NCI-H82 treated with DMSO at 0.1 percent for 48 hours (cell line): ENCODE results near the gene KCNK13.
"Not testable (repeated sequence)": the region's sequence is repeated elsewhere in the genome, so short reads cannot be mapped to it uniquely, and the experiment has no call there.

Source experiments
- DNase-seq: peaks from one replicate; lab custom pipeline; 2025; ENCODE audit not compliant: unreplicated experiment; lab: John Stamatoyannopoulos, UW

Gene KCNK13

DNA sequence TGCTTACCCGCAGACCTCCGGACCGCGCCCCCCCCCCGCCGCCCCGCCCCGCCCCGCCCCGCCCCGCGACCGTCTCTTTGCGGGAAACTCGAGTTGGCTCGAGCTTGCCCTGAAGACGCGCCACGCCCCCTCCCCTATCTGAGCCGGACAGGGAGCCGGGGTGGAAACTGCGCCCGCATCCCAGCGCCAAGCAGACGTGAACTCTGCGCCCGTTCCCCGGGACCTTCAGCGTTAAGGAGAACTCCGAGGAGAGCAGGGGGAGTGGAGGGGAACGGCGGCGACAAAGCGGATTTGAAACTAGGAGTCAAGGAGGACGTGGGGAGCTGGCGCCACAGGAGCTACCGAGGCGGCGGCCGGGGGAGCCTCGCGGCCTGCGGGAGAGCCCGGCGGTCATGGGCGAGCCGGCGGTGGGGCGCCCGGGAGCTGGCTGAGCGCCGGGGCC is at the start of gene KCNK13:
Gene KCNK13, plus strand, starts transcription at position 310 of the 442 bp plus-strand sequence. CDS start 212 bp downstream, outside the sequence.
- no peak for DNase-seq

DNA sequence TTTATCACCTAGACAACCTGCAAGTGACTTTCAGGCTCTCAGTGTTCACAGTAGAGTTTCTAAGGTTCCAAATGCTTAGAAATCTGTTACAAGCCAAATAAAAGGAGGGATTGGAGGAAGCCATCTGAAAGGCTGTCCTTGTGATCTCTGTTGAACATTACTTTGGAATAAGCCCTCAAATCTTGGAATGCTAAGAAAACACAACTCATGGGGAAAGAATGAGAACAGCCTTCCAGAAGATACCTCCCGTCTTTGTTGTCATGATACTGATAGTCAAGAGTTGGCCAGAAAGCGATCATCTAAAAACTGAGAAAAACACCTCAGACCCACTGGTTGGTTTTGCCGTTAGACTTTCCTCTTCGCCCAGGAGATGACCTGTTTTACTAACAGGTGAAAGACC is 44.4 kb upstream of the KCNK13 start:
- no peak for DNase-seq

DNA sequence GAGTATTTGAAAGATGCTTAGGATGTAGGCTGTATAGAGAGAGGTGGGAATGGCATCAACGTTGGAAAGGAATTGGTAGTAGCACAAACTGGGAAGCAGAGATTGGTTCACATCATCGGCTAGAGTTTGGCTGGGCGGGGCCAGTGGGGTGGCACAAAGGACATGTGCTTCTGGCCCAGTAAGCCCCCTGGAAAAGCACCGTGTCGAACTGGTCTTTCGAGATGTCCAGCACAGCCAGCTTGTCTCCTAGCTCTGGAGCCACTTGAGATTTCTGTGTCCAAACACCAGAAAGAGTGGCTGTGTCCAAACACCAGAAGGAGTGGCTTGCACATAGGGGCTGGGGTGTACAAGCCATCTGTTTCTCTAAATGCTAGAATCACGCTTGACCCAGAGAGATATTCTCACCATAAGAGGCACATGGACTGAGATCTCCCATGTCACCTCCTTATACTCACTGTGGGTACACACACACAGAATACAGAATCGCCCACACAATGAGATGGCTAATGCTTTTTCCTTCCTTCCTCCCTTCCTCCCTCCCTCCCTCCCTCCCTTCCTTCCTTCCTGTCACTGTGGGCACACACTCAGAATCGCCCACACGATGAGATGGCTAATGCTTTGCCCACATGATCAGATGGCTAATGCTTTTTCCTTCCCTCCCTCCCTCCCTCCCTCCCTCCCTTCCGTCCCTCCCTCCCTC is 41.8 kb upstream of the KCNK13 start:
- no peak for DNase-seq

DNA sequence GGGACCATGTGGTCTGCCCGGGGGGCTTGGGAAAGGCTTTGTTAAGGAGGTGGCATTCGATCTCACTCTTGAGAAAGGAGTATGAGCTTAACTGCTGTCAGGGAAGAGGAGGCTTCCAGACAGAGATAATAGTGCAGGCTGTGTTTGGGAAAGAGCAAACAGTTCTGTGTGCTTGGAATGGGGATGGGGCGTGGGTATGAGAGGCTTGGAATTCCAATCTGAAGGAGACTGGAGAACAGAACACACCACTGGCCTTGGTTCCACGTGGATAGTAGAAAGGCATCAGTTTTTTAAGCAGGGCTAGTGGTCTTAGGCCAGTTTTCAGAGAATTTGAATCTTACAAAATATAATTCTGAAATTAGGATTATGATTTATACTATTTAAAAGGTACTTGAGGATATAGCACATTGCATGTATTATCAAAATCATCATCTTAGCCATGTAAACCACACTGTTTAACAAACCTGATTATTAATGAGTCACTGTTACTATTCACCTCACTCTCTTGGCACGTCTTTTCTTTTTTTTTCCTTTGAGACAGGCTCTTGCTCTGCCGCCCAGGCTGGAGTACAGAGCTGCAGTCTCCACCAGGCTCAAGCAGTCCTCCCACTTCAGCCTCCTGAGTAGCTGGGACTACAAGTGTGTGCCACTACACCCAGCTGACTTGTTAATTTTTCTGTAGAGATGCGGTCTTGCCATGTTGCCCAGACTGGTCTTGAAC is 38.5 kb upstream of the KCNK13 start:
- no peak for DNase-seq

DNA sequence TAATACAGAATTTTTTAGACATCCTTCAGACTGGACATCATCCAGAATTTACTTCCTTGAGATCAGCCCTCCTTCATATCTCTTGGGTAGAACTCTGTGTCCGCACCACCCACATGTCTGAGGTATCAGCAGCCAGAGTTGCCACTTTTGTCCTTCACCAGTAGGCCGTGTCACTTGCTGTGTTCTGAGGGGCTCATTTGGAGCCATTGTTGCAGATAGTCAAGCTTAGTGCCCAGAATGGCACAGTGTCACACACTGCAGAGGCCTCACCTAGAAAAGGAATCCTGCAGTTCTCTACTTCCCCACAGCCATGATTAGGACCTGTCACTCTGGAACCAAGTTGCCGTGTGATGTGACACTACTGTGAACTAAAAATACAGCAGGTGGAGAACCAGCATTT is 36.9 kb upstream of the KCNK13 start:
- no peak for DNase-seq

DNA sequence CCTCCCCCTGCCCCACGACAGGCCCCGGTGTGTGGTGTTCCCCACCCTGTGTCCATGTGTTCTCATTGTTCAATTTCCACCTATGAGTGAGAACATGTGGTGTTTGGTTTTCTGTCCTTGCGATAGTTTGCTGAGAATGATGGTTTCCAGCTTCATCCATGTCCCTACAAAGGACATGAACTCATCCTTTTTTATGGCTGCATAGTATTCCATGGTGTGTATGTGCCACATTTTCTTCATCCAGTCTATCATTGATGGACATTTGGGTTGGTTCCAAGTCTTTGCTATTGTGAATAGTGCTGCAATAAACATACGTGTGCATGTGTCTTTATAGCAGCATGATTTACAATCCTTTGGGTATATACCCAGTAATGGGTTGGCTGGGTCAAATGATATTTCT is 35.2 kb upstream of the KCNK13 start:
- not testable (repeated sequence) for DNase-seq

DNA sequence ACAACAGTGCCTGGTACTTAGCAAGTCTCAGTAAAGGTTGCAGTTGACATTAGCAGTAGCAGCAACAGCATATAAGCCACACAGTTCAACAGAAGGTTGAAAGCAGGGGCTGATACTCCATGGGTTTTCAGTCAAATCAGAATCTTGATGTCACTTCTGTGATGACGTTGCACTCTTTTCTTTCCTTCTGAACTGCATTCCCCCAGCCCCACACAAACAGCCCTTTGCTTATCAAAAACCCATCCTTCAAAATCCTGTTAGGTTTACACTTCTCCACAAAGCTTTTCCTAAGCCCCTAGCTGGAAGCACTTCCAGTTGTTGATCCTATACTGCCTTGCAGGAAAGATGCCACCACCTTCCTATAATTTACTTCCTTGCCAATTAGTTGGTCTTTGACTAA is 34.0 kb upstream of the KCNK13 start:
- DNase-seq, result peak; percentile 14

DNA sequence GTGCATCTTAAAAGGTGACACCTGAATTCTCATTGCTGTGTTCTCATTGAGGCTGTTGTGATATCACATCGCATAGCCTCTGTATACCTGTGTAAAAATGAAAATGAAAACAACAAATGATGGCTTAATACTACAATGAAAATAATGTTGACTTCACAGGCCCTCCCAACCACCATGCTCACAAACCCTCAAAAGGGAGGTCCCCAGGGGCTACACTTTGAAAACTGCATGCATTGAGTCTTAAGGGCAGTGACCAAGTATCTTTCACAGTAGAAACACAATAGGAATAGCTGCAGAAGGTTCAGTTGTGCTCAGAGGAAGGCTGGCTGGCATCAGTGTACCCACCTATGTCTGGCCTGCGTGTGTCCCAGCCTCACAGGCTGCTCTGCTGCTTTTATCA is 27.6 kb upstream of the KCNK13 start:
- no peak for DNase-seq

DNA sequence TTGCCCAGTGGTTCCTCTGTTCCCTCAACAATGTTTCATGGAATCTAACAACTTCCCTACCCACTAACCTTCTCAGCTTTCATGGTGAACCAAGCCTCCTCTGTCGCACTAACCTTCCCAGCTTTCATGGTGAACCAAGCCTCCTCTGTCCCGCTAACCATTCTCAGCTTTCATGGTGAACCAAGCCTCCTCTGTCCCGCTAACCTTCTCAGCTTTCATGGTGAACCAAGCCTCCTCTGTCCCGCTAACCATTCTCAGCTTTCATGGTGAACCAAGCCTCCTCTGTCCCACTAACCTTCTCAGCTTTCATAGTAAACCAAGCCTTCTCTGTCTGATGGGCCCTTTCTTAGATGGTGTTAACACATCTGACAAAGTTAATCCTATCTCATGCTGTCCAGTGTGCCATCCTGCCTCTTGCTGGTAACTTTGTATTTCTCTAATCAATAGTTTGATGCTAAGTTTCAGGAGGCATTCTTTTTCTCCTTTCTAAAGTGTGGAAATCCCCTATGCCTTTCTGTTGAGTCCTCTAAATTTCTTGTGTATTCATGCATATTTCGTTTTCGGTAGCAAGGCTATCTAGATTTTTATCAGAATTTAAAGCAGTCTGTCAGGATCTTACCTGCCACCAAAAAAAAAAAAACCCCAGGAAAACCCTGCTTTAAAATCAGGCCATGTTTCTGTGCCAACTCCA is 26.8 kb upstream of the KCNK13 start:
- no peak for DNase-seq

DNA sequence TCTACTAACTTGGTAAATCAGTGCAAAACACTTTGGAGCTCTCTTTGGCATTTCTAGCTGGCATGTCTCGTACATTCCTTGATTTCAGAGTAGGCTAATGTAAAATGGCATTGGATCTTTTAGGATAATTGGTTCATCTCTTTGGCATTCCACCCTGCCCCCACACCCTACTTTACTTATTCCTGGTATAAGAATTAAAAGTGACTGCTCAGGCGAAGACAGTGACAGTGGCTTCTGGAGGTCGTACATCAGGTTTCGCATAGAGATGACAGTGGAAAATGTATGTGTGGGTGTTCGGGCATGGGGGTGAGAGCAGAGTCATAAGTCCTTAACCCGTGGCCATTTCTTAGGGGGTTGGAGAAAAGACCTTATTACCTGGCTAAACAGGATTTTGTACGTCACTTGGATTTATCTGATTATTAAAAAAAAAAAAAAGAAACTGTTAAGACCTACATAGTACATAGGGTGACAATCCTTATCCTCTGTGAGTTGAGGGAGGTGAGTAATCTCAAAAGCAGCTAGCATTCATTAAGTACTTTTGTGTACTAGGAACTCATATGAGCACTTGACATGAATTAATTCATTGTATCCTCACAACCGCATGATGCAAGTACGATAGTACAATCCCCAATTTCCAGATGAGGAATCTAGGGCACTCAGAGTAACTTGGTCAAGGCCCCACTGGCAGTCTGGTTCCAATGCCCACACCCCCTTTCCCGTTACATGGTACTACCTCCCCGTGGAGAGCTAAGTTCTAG is 22.4 kb upstream of the KCNK13 start:
- peak; percentile 36 for DNase-seq

DNA sequence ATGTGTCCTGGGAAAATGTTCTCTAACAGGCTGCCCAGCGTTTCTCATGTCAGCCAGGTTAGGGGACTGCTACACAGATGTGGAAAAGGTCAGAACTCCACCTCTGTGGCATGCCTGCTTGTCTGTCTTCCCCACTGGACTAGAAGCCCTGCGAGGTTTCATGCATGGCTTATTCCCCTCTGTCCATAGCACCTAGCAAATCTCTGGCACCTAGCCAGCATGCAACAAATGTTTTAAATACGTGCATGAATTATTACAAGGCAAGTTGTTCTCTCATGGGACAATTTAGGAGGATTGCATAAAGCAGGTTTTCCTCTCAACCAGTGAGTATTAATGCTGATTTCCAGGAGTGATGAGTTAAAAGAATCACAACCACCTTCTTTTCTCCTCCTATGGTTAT is 21.4 kb upstream of the KCNK13 start:
- DNase-seq, result no peak

DNA sequence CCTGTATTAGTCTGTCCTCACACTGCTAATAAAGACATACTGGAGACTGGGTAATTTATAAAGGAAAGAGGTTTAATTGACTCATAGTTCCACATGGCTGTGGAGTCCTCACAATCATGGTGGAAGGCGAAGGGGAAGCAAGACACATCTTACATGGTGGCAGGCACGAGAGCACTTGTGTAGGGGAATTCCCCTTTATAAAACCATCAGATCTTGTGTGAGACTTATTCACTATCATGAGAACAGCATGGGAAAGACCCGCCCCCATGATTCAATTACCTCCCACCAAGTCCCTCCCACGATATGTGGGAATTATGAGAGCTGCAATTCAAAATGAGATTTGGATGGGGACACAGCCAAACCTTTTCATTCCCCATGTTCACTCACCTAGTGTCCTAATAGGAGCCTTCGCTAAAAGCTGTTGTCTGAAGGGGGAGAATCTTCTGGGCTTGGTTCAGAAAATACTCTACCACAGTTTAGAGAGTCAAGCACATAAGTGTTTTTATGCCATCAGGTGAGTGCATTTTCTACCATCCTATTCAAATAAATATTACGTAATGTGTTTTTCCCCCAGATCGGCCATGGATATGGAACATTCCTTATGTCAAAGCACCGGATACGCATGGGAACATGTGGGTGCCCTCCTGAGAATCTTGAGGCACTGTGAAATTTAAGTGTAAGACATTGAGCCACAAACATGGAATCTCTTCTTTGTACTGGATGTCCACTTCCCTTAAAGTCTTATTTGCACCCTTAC is 19.1 kb upstream of the KCNK13 start:
- DNase-seq, result no peak

DNA sequence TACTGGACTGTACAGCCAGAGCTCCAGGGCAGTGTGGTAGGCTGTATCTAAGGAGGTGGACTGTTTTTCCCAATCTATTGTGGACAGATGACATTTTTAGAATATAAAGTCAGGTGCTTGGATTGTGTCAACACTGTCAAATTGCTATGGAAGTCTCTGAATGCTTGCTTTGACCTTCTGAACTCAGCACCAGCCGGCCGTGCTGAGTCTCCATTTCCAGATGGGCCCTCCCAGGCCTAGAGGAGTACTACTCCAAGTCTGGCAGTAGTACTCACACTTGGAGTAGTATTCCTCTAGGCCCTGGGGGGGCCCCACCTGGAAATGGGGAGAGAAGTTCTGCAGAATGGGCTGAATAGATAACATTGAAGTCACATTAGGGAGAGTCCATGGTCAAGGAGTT is 16.2 kb upstream of the KCNK13 start:
- DNase-seq, result no peak

DNA sequence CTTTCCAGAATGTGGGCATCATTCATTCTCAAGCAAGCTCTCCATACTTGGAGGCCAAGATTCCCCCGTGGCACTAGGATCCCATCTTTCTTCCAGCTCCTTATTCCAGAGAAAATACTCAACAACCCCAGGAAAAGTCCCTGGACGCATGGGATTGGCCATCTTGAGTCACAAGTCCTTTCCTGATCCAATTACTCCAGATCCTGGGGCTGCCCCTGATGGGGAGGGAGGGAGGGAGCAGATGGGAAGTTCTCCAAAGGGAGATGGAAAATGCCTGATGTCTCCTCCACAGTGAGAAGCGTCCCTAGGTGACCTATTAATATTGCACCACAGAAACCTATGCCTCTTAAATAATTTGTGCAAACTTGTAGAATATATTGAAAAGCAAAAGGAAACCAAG is 12.4 kb upstream of the KCNK13 start:
- peak; percentile 86 for DNase-seq

DNA sequence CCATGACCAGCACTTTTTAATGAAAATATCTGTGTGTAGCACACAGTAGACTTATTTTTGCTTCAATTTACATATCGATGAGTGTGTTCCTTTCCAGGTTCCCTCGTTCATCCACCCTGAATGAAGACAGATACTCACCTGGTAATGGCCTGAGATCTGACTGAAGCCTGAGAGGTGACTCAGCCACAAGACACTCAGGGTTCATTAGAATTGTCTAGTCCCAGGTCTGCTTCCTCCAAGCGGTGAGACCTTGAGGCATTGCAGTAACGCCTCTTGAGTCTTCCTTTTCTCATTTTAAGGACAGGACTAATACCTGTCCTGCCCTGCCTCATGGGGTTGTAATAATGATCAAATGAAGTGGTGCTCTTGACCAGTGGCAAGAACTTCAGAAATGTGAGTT is 11.5 kb upstream of the KCNK13 start:
- DNase-seq, result no peak

DNA sequence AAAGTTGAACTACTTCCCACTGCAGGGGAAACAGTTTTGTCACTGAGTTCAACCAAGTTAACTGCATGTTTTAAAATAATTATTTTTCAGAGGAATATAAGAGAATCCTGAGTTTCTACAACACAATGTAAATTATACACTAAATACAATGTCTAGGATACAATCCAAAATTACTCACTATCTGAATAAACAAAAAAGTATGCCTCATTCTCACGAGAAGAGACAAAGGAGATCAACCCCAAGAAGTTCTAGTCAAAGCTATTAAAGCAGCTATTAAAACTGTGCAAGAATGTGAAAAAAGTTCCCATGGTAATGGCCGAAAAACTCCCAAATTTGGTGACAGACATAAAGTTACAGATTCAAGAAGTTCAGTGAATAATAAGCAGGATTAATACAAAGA is 8.8 kb upstream of the KCNK13 start:
- no peak for DNase-seq

DNA sequence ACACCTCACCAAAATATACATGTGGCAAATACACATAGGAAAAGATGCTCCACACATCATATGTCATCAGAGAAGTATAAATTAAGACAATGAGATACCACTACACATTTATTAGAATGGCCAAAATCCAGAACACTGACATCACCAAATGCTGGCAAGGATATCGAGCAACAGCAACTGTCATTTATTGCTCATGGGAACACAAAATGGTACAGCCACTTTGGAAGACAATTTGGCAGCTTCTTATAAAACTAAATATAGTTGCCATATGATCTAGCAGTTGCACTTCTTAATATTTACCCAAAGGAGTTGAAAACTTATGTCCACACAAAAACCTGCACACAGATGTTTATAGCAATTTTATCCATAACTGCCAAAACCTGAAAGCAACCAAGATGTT is 7.0 kb upstream of the KCNK13 start:
- no peak for DNase-seq

DNA sequence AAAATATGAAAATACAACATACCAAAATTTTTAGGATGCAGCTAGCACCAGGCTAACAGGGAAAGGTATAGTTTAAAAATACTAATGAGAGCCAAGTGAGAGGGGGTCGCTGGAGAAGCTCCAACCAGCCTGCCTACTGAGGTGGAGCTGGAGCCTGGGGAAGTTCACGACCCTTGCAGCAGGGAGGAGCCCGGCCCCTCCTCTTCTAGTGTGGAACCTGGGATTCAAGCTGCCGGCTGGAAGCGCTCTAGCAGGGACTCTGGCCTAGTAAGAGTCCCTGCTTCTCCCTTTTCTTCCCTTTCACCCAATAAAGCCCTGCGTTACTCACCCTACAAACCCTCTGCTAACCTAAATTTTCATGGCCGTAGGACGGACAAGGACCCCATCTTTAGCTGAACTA is 5.0 kb upstream of the KCNK13 start:
- no peak for DNase-seq

DNA sequence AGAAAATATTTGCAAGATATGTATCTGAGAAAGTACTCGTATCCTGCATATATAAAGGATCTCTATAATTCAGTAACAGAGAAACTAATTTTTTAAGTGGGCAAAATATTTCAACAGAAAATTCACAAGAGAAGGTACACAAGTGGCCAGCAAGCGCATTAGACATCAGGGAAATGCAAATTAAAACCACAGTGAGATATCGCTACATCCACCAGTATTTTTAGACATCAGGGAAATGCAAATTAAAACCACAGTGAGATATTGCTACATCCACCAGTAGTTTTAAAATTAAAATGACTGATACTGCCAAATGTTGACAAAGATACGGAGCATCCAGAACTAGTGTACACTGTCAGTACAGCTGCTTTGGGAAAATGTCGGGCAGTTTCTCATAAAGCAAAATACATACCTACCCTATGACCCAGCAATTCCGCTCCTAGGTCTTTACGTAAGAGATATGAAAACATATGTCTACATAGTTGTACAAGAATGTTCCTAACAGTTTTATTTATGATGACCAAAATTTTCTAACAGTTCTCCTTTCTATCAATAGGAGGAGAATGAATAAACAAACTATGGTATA is 2.8 kb upstream of the KCNK13 start:
- DNase-seq, result no peak

DNA sequence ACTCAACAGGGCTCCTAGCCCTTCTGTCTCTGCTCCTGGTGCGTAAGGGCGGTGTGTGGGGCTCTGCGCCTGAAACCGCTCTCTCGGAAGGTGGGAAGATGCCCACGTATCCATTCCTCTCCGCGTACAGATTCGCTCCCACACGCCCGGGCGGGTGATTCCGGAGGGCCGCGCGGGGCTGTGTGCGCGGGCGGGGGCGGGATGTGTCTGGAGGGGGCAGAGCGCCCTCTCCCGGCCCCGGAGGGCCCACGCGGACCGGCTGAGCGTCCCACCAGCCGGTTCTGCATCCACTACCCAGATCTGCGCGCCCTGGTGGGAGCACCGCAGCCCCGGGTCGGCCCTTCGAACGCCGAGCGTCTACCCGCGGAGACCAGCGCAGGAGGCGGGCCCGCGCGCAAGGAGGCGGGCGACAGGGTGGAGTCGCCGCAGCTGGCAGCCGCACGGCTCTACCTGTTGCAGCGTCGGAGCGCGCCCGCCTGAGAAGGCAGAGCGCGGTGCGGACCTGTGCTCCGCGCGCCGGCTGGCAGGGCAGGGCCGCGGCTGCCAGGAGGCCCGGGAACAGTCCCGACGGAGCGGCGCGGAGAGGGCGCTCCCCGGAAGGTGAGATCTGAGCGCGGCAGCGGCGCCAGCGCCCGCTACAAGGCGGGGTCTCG is 1.4 kb upstream of the KCNK13 start:
- DNase-seq, result no peak
